K562 (cell line): Measurements from ENCODE around the gene SLC29A3. TPM values are rescaled to one million over a fixed set of nuclear protein-coding genes. Genes with fewer than 3 reads are reported as not detected.

ENCODE experiments used
- ATF7 ChIP-seq: fragments of 450-650 bp; IDR thresholded peaks from 2 replicates; pipeline ENCODE4 v1.7.1; 2014; ENCODE audit warnings: mild to moderate bottlenecking, moderate library complexity
- C11orf30 ChIP-seq: fragments of 450-650 bp; IDR thresholded peaks from 2 replicates; pipeline ENCODE4 v1.6.1; 2016; ENCODE audit warnings: low read depth, mild to moderate bottlenecking
- CBX2 ChIP-seq: fragments of 200-600 bp; sonication (generic); IDR thresholded peaks from one replicate; pipeline ENCODE4 v1.6.1; 2012; ENCODE audit warnings: mild to moderate bottlenecking, low read length, inconsistent platforms; ENCODE audit not compliant: insufficient read depth, poor library complexity, severe bottlenecking
- CTBP1 ChIP-seq: fragments of 450-650 bp; IDR thresholded peaks from 2 replicates; pipeline ENCODE4 v1.6.1; 2016; ENCODE audit warnings: borderline replicate concordance
- FOXP1 ChIP-seq: sonication (generic); formaldehyde crosslinking; IDR thresholded peaks from 2 replicates; pipeline ENCODE4 v1.8.0; 2022; ENCODE audit warnings: mild to moderate bottlenecking, missing genetic modification reagents
- GATA2 ChIP-seq: sonication (generic); formaldehyde crosslinking; IDR thresholded peaks from 2 replicates; pipeline ENCODE4 v1.4.0; 2020; ENCODE audit warnings: mild to moderate bottlenecking, missing genetic modification reagents
- GATAD2B ChIP-seq: fragments of 450-650 bp; IDR thresholded peaks from 2 replicates; pipeline ENCODE4 v1.6.1; 2017; ENCODE audit warnings: mild to moderate bottlenecking, borderline replicate concordance
- KDM5B ChIP-seq: fragments of 200-600 bp; sonication (generic); IDR thresholded peaks from 2 replicates; pipeline ENCODE4 v1.6.1; 2012; ENCODE audit warnings: low read depth, mild to moderate bottlenecking, moderate library complexity, low read length, control low read depth, inconsistent platforms; ENCODE audit not compliant: insufficient replicate concordance
- LEF1 ChIP-seq: fragments of 450-650 bp; IDR thresholded peaks from 2 replicates; pipeline ENCODE4 v1.6.1; 2016; ENCODE audit warnings: mild to moderate bottlenecking
- MCM2 ChIP-seq: fragments of 450-650 bp; IDR thresholded peaks from 2 replicates; pipeline ENCODE4 v1.6.1; 2017; ENCODE audit warnings: low read depth, mild to moderate bottlenecking
- PHF8 ChIP-seq: fragments of 200-600 bp; sonication (generic); IDR thresholded peaks from 2 replicates; pipeline ENCODE4 v1.6.1; 2012; ENCODE audit warnings: mixed run types, mild to moderate bottlenecking, inconsistent platforms, low read length, moderate library complexity, borderline replicate concordance
- PHTF2 ChIP-seq: fragments of 250-450 bp; sonication (Bioruptor Pico); IDR thresholded peaks from 2 replicates; pipeline ENCODE4 v1.5.0; 2021; ENCODE audit warnings: mild to moderate bottlenecking
- RBM17 ChIP-seq: fragments of 200-400 bp; formaldehyde crosslinking; IDR thresholded peaks from 2 replicates; pipeline ENCODE4 v1.6.1; 2017; ENCODE audit warnings: low read depth, mild to moderate bottlenecking, low read length, borderline replicate concordance
- RNF2 ChIP-seq: sonication (generic); IDR thresholded peaks from 2 replicates; pipeline ENCODE4 v1.6.1; 2016
- SLC30A9 ChIP-seq: fragments of 250-450 bp; sonication (Bioruptor Pico); IDR thresholded peaks from 2 replicates; pipeline ENCODE4 v1.8.0; 2022; ENCODE audit warnings: mild to moderate bottlenecking, moderate library complexity
- SMC3 ChIP-seq: conservative IDR thresholded peaks from 2 replicates; pipeline ENCODE4 v1.6.1; 2011; ENCODE audit warnings: low read depth, low read length, improper control_type of control experiment; ENCODE audit not compliant: insufficient read depth
- ZNF347 ChIP-seq: fragments of 450-650 bp; formaldehyde crosslinking; IDR thresholded peaks from 2 replicates; pipeline ENCODE4 v1.4.0; 2020; ENCODE audit warnings: low read depth, mild to moderate bottlenecking, moderate library complexity
- polyA plus RNA-seq, 8 experiments: library from polyadenylated mRNA; depleted of rRNA in 4 of 8; stranded (reverse) in 5 of 8; unstranded in 3 of 8; fragments of >200 nt; fragmentation: Nextera tagmentation in 2 of 8; fragmentation: Illumina TruSeq in 1 of 8; extraction: Ambion mirVana in 2 of 8; extraction: Trizol in 1 of 8; gene quantifications; 2 replicates each; pipeline versions ENCODE4 v1.2.1 to v1.2.3, GENCODE V29; 2011 to 2014; ENCODE audit warnings: inconsistent platforms in 1 of 8, missing spikeins in 1 of 8
- total RNA-seq, 7 experiments: library from RNA; depleted of rRNA in 6 of 7; stranded (reverse); fragments of >200 nt in 6 of 7; fragmentation: Illumina TruSeq in 2 of 7; extraction: Trizol in 2 of 7; gene quantifications; 2 replicates each; pipeline versions ENCODE4 v1.2.1 to v1.2.3, GENCODE V29; 2011 to 2021; ENCODE audit warnings: low replicate concordance in 1 of 7
- TF ChIP-seq, protein P1 (sequence below): fragments of 250-450 bp; sonication (Bioruptor Pico); IDR thresholded peaks from 2 replicates; pipeline ENCODE4 v1.5.0; 2022; ENCODE audit warnings: mild to moderate bottlenecking
- TF ChIP-seq, protein P2 (sequence below), 2 experiments: fragments of 450-650 bp; formaldehyde crosslinking in 1 of 2; IDR thresholded peaks; 2 replicates each; pipeline versions ENCODE4 v1.4.0 to v1.6.1; 2014 to 2020; ENCODE audit warnings: mild to moderate bottlenecking in 2 of 2, borderline replicate concordance in 1 of 2, low read depth in 1 of 2

Gene SLC29A3
- total and polyA plus RNA-seq, 9 of the 15 experiments (the other 6 are each of a cell fraction or from before 2014, with no cell fraction given) = 2.1 to 10.7 (median 4.6) TPM

DNA sequence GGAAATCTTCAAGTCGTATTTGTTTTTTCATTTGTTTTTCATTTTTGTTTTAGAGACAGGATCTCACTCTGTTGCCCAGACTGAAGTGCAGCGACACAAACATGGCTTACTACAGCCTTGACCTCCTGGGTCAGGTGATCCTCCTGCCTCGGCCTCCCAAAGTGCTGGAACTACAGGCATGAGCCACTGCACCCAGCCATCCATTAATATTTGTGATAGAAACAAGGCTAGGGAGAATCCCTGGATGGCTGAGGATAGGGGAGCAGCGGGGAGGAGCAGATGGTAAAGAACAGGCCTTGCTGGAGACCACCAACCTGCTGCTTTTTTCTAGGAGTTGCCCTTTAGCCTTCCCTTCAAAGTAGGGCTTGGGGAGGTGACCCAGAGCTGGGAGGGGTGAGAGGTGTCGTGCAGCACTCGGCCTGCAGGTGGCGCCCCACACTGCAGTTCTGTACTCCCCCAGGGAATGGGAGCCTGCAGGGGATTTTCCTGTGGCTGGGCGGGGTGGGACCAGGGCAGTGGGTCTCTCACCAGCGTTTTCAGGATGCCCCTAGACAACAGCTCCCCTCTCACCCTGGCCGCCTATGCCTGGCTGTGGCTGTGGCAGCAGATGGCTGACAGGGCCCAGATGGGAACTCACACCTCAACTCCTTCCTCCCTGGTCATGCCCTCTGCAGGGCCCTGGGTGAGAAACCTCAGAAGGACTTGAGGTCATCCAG, 65.1 kb downstream of the SLC29A3 start (continued):
- no peak for TF ChIP-seq KDM5B
- TF ChIP-seq CBX2 = no peak
- no peak for TF ChIP-seq RBM17
- TF ChIP-seq SLC30A9 (CRISPR knock-in tag) = no peak
- no peak for TF ChIP-seq MCM2
- TF ChIP-seq LEF1 = no peak
- TF ChIP-seq ZNF347 (CRISPR knock-in tag) = no peak
- peak; percentile 92 for TF ChIP-seq SMC3
- no peak for TF ChIP-seq RNF2
- no peak for TF ChIP-seq PHF8
- TF ChIP-seq FOXP1 = no peak
- TF ChIP-seq CTBP1 = 0 out of 2 replicates have a peak, but pooled peaks have one; percentile 28
- TF ChIP-seq, protein P1, sequence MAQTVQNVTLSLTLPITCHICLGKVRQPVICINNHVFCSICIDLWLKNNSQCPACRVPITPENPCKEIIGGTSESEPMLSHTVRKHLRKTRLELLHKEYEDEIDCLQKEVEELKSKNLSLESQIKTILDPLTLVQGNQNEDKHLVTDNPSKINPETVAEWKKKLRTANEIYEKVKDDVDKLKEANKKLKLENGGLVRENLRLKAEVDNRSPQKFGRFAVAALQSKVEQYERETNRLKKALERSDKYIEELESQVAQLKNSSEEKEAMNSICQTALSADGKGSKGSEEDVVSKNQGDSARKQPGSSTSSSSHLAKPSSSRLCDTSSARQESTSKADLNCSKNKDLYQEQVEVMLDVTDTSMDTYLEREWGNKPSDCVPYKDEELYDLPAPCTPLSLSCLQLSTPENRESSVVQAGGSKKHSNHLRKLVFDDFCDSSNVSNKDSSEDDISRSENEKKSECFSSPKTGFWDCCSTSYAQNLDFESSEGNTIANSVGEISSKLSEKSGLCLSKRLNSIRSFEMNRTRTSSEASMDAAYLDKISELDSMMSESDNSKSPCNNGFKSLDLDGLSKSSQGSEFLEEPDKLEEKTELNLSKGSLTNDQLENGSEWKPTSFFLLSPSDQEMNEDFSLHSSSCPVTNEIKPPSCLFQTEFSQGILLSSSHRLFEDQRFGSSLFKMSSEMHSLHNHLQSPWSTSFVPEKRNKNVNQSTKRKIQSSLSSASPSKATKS = no peak
- no peak for TF ChIP-seq C11orf30
- TF ChIP-seq ATF7 = 0 out of 2 replicates have a peak, but pooled peaks have one; percentile 18
- TF ChIP-seq PHTF2 (CRISPR knock-in tag) = no peak
- TF ChIP-seq, protein P2, sequence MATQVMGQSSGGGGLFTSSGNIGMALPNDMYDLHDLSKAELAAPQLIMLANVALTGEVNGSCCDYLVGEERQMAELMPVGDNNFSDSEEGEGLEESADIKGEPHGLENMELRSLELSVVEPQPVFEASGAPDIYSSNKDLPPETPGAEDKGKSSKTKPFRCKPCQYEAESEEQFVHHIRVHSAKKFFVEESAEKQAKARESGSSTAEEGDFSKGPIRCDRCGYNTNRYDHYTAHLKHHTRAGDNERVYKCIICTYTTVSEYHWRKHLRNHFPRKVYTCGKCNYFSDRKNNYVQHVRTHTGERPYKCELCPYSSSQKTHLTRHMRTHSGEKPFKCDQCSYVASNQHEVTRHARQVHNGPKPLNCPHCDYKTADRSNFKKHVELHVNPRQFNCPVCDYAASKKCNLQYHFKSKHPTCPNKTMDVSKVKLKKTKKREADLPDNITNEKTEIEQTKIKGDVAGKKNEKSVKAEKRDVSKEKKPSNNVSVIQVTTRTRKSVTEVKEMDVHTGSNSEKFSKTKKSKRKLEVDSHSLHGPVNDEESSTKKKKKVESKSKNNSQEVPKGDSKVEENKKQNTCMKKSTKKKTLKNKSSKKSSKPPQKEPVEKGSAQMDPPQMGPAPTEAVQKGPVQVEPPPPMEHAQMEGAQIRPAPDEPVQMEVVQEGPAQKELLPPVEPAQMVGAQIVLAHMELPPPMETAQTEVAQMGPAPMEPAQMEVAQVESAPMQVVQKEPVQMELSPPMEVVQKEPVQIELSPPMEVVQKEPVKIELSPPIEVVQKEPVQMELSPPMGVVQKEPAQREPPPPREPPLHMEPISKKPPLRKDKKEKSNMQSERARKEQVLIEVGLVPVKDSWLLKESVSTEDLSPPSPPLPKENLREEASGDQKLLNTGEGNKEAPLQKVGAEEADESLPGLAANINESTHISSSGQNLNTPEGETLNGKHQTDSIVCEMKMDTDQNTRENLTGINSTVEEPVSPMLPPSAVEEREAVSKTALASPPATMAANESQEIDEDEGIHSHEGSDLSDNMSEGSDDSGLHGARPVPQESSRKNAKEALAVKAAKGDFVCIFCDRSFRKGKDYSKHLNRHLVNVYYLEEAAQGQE (IDR thresholded peaks at IDR 0.05; ENCODE audit: borderline replicate concordance) = peak; percentile 71; the same call in 1 of the 2 replicates
- TF ChIP-seq, protein P2 (CRISPR knock-in tag; IDR thresholded peaks at IDR 0.05; ENCODE audit: low read depth) = no peak
- no peak for TF ChIP-seq GATA2 (CRISPR knock-in tag)
- TF ChIP-seq GATAD2B = no peak
